ENCODE measurements around the gene MIA. TPM values are rescaled to one million over a fixed set of nuclear protein-coding genes. Genes with fewer than 3 reads are reported as not detected.

MIA gene
- total RNA-seq, 2 experiments from 2014 or later = not detected

Other genes with a start within 250 kb of the MIA start
- gene SHKBP1, start 198.6 kb upstream of the MIA start, total RNA-seq = 10 to 100 TPM; 71.1 to 74.5 TPM
- gene LTBP4, start 174.2 kb upstream of the MIA start, total RNA-seq = 100 to 1,000 TPM in 1 of 2 experiments, 10 to 100 TPM in 1; 99.3 to 102 TPM
- gene NUMBL, start 84.9 kb upstream of the MIA start, total RNA-seq = 10 to 100 TPM; 13.4 to 14.9 TPM
- gene COQ8B, start 58.6 kb upstream of the MIA start, total RNA-seq = 10 to 100 TPM; 18.9 to 25.3 TPM
- 1 to 10 TPM; 3.8 to 4.1 TPM for gene ITPKC, start 58.4 kb upstream of the MIA start, total RNA-seq
- gene ACTMAP, start 25.0 kb upstream of the MIA start, total RNA-seq = 10 to 100 TPM; 13.8 to 15.6 TPM
- 100 to 1,000 TPM; 237 to 252 TPM for gene SNRPA, start 24.3 kb upstream of the MIA start, total RNA-seq
- 10 to 100 TPM; 26.0 to 27.2 TPM for gene RAB4B, start 2.7 kb downstream of the MIA start, total RNA-seq
- gene EGLN2, start 23.7 kb downstream of the MIA start, total RNA-seq = 100 to 1,000 TPM in 1 of 2 experiments, 10 to 100 TPM in 1; 97.2 to 100 TPM
- under 1 TPM in 1 of 2 experiments, not detected in 1; 0.27 TPM for gene CYP2A6, start 74.9 kb downstream of the MIA start, total RNA-seq
- not detected for gene CYP2A7, start 106.7 kb downstream of the MIA start, total RNA-seq
- not detected for gene CYP2B6, start 215.8 kb downstream of the MIA start, total RNA-seq